ENCODE measurements around the gene SH3RF2.

GRCh38 chr5:145915970-145916638 lies 20.3 kb upstream of the SH3RF2 start:
- TF ChIP-seq, protein P1, sequence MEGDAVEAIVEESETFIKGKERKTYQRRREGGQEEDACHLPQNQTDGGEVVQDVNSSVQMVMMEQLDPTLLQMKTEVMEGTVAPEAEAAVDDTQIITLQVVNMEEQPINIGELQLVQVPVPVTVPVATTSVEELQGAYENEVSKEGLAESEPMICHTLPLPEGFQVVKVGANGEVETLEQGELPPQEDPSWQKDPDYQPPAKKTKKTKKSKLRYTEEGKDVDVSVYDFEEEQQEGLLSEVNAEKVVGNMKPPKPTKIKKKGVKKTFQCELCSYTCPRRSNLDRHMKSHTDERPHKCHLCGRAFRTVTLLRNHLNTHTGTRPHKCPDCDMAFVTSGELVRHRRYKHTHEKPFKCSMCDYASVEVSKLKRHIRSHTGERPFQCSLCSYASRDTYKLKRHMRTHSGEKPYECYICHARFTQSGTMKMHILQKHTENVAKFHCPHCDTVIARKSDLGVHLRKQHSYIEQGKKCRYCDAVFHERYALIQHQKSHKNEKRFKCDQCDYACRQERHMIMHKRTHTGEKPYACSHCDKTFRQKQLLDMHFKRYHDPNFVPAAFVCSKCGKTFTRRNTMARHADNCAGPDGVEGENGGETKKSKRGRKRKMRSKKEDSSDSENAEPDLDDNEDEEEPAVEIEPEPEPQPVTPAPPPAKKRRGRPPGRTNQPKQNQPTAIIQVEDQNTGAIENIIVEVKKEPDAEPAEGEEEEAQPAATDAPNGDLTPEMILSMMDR (conservative IDR thresholded peaks at IDR 0.05; ENCODE audit: low read length) = no peak
- no peak for TF ChIP-seq EZH2phosphoT487 (IDR thresholded peaks at IDR 0.05; ENCODE audit: borderline replicate concordance, low read depth, low read length)

Data from OCI-LY7 (cell line).